Left lung (tissue), 10 donors: ENCODE data around the gene PROM2. TPM values are rescaled to one million over a fixed set of nuclear protein-coding genes. Genes with fewer than 3 reads are reported as not detected.

ENCODE experiments used
- ATAC-seq: fragments of 200-7000 bp; cut with Tn5 transposase; one replicate; pipeline ENCODE4 v1.9.1; 2020; ENCODE audit warnings: moderate library complexity
- DNase-seq, 4 donors: peaks; one replicate each; pipeline ENCODE4 v3.0.0-alpha.2; 2013 to 2020
- H3K27ac ChIP-seq, 2 donors: fragments of 200-600 bp; sonication (generic) in 1 of 2; one replicate each; pipeline versions ENCODE4 v1.5.0 to v1.8.0; 2020 to 2021
- H3K27me3 ChIP-seq, 2 donors: fragments of 200-600 bp; sonication (generic) in 1 of 2; one replicate each; pipeline versions ENCODE4 v1.5.0 to v1.8.0; 2020 to 2021
- H3K36me3 ChIP-seq, 2 donors: fragments of 200-600 bp; sonication (generic) in 1 of 2; one replicate each; pipeline versions ENCODE4 v1.5.0 to v1.8.0; 2020 to 2021
- H3K4me1 ChIP-seq, 2 donors: fragments of 200-600 bp; one replicate each; pipeline ENCODE4 v1.8.0; 2021
- H3K4me3 ChIP-seq, 2 donors: fragments of 200-600 bp; sonication (generic) in 1 of 2; one replicate each; pipeline versions ENCODE4 v1.5.0 to v1.8.0; 2020 to 2021; ENCODE audit warnings: mild to moderate bottlenecking in 1 of 2
- H3K9me3 ChIP-seq, 2 donors: fragments of 200-600 bp; sonication (generic) in 1 of 2; one replicate each; pipeline versions ENCODE4 v1.5.0 to v1.8.0; 2020 to 2021
- intact Hi-C, 2 donors: fragments of 100-400 bp; cut with DNase I; formaldehyde crosslinking; loops; one replicate each; pipeline versions ENCODE4 v1.11.2 to v1.14.2; 2022
- polyA plus RNA-seq, 6 donors: library from polyadenylated mRNA; unstranded; fragments of 120-200 nt; gene quantifications; one replicate each; pipeline ENCODE4 v1.2.1, GENCODE V29; 2013; ENCODE audit not compliant: insufficient read length in 6 of 6
- total RNA-seq, 2 donors: library from RNA; stranded (reverse); fragmentation: NEBNext Ultra II Directional; extraction: Animal tissue kit (Norgen Biotek cat#: 25700); gene quantifications; one replicate each; pipeline ENCODE4 v1.2.1, GENCODE V29; 2021
- TF ChIP-seq, protein P1 (sequence below), 2 donors: fragments of 200-600 bp; sonication (generic) in 1 of 2; IDR thresholded peaks; one replicate each; pipeline versions ENCODE4 v1.5.0 to v1.8.0; 2021; ENCODE audit warnings: antibody characterized with exemption in 2 of 2
- donor health status: DM: no; HTN: yes; CAD: no.
- donor health status: DM: no; HTN: no; CAD: no.

The PROM2 gene
- total and polyA plus RNA-seq, 8 donors, result 5.6 to 16.4 (median 15.3) TPM

GRCh38 chr2:95310651-95311050, 36.4 kb downstream of the PROM2 start:
- Histone ChIP-seq H3K27me3 (peaks cover 0 to 6% of the 10 kb centered on the region in 2 donors), H3K4me3 (no peak overlapping the region), H3K36me3 (no peaks in the 10 kb centered on the region), H3K27ac (no peak overlapping the region), H3K9me3 (no peaks in the 10 kb centered on the region), H3K4me1 (no peaks in the 10 kb centered on the region)
- TF ChIP-seq, protein P1, sequence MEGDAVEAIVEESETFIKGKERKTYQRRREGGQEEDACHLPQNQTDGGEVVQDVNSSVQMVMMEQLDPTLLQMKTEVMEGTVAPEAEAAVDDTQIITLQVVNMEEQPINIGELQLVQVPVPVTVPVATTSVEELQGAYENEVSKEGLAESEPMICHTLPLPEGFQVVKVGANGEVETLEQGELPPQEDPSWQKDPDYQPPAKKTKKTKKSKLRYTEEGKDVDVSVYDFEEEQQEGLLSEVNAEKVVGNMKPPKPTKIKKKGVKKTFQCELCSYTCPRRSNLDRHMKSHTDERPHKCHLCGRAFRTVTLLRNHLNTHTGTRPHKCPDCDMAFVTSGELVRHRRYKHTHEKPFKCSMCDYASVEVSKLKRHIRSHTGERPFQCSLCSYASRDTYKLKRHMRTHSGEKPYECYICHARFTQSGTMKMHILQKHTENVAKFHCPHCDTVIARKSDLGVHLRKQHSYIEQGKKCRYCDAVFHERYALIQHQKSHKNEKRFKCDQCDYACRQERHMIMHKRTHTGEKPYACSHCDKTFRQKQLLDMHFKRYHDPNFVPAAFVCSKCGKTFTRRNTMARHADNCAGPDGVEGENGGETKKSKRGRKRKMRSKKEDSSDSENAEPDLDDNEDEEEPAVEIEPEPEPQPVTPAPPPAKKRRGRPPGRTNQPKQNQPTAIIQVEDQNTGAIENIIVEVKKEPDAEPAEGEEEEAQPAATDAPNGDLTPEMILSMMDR (IDR thresholded peaks at IDR 0.05), result no peak
- ATAC-seq, result no peak
- intact Hi-C loops, result no loop called here
- DNase-seq, result no peak

DNA sequence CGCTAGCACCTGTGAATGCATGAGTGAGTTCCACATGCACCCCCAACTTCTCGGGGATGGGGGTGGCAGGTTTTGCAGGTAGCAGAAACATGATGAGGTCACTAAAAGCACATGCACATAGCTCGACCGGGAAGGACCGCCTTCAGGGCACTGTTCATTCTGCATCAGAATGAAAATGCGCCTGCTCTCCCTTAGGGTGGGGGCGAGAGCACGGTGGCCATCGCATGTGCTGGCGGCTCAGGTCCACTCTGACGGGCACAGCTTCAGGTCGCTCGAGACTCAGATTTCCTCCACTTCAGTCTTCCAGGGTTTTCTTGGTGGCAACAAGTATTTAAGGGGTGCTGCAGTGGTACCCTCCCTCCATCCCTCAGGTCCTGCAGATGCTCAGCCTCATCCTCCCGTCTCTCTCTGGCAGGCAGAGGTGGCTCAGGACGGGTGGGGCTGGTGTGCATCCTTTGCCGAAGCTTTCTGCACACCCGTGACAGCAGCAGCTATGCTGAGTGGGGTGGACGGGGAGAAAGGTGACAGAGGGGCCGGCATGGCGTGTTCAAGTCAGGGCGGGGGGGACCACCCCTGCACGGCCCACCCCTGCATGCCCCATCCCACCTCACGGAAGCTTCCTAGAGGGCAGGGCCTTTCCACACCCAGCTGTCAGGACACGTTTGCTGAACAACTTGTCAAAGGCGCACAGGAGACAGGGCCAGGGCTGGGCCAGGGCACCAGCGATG, 37.7 kb downstream of the PROM2 start:
- H3K27me3 ChIP-seq, result peaks cover 0 to 6% of the 10 kb centered on the region in 2 donors
- TF ChIP-seq, protein P1 (IDR thresholded peaks at IDR 0.05), result no peak
- DNase-seq (peak in 1 of 4 donors; percentile 62), ATAC-seq (no peak)
- H3K9me3 ChIP-seq, result no peaks in the 10 kb centered on the region
- H3K4me1 ChIP-seq, result no peaks in the 10 kb centered on the region
- intact Hi-C loops, result no loop called here
- H3K27ac ChIP-seq, result no peak overlapping the region
- H3K4me3 ChIP-seq, result no peak overlapping the region
- no peaks in the 10 kb centered on the region for H3K36me3 ChIP-seq

DNA sequence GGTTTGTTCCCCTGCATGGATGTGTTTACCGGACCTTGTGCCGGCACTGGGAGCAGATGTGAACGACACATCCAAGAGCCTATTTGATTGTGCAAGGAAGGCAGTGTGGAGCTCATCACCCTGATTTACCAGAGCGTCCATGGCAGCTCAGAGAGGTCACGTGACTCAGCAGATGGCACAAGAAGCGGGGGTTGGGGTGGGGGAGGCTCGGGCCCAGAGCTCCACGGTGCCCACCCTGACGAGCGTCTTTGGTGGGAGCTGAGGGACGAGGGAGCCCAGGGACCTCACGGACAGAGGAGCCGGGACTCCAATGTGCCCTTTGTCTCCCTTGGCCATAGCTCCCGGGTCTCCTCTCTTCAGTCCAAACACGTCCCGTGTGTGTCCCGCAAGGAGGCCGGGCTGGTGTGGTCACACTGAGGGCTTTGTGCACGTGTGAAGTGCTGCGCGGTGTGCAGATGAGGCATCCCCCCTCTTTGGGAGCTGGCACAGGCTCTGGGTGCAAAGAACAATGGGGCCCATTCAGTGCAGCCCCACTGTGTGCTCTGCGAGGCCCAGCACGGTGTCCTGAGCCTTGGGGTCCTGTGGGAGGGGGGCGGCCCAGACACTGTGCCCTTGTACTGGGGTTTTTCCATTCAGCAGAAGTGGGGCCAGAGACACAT, 38.4 kb downstream of the PROM2 start:
- H3K4me1 ChIP-seq, result no peaks in the 10 kb centered on the region
- no peaks in the 10 kb centered on the region for H3K9me3 ChIP-seq
- DNase-seq (peak in 1 of 4 donors; percentile 59), ATAC-seq (no peak)
- H3K36me3 ChIP-seq, result no peaks in the 10 kb centered on the region
- H3K27me3 ChIP-seq, result peaks cover 0 to 6% of the 10 kb centered on the region in 2 donors
- TF ChIP-seq, protein P1 (IDR thresholded peaks at IDR 0.05), result no peak
- no peak overlapping the region for H3K27ac ChIP-seq
- intact Hi-C loops, result no loop called here
- no peak overlapping the region for H3K4me3 ChIP-seq

DNA sequence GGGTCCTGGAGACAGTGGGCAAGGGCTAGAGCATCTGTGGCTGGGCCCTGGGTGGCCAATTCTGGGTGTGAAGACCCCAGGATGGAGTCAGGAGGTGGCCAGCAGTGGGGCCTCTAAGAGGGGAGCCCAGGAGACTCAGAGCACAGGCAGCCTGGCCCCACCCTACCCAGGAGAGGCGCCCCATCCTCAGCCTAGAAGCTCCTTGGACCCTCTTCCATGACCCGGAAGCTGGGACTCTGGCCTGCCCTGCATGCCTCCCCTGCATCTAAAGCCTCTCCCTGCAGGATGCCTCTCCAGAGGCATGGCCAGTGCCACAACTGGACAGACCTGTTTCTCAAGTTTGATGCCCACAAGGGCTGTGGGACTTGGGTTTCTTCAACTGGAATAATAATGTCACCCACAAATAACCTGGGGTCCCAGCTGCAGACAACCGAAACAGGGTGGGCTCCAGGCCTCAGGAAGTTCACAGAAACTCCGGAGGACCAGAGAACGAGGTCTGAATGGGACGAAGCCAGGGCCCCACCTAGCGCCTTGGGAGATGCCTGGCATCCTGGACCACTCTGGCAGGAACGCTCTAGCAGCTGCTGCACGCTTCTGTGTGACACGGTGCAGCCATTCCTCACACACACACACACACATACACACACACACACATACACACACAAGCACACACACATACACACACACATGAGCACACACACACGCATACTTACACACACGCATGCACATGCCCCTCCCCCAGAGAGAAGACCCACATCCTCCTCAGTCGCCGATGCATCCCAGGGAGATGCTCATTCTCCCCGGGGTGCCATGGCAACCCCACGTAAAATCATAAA, 39.3 kb downstream of the PROM2 start:
- no peaks in the 10 kb centered on the region for H3K9me3 ChIP-seq
- H3K36me3 ChIP-seq, result no peaks in the 10 kb centered on the region
- intact Hi-C loops, result no loop called here
- ATAC-seq, result peak; percentile 36
- peaks cover 0 to 6% of the 10 kb centered on the region in 2 donors for H3K27me3 ChIP-seq
- no peak overlapping the region for H3K4me3 ChIP-seq
- no peak overlapping the region for H3K27ac ChIP-seq
- no peaks in the 10 kb centered on the region for H3K4me1 ChIP-seq
- peak in 1 of 4 donors; percentile 44 for DNase-seq
- TF ChIP-seq, protein P1 (IDR thresholded peaks at IDR 0.05), result no peak

- no peak overlapping the region for H3K4me3 ChIP-seq
- no peaks in the 10 kb centered on the region for H3K4me1 ChIP-seq
- ATAC-seq (no peak), DNase-seq (peak in 1 of 4 donors; percentile 61)
- peaks cover 0 to 6% of the 10 kb centered on the region in 2 donors for H3K27me3 ChIP-seq
- H3K27ac ChIP-seq, result no peak overlapping the region
- no peaks in the 10 kb centered on the region for H3K36me3 ChIP-seq
- TF ChIP-seq, protein P1 (IDR thresholded peaks at IDR 0.05), result no peak
- intact Hi-C loops, result no loop called here
- no peaks in the 10 kb centered on the region for H3K9me3 ChIP-seq
Observed at GRCh38 chr2:95314598-95314963, 40.3 kb downstream of the PROM2 start.
